Urothelium cell line (cell line): ENCODE measurements around the gene LRRC14B.

ENCODE experiments used
- DNase-seq: peaks from one replicate; pipeline ENCODE4 v3.0.0; 2011; ENCODE audit warnings: low spot score, mixed read lengths
- FAIRE-seq: peaks from 2 replicates; lab custom pipeline; 2011; peaks lifted over from hg19 to GRCh38; lab: Jason Lieb, UNC

The LRRC14B gene

DNA sequence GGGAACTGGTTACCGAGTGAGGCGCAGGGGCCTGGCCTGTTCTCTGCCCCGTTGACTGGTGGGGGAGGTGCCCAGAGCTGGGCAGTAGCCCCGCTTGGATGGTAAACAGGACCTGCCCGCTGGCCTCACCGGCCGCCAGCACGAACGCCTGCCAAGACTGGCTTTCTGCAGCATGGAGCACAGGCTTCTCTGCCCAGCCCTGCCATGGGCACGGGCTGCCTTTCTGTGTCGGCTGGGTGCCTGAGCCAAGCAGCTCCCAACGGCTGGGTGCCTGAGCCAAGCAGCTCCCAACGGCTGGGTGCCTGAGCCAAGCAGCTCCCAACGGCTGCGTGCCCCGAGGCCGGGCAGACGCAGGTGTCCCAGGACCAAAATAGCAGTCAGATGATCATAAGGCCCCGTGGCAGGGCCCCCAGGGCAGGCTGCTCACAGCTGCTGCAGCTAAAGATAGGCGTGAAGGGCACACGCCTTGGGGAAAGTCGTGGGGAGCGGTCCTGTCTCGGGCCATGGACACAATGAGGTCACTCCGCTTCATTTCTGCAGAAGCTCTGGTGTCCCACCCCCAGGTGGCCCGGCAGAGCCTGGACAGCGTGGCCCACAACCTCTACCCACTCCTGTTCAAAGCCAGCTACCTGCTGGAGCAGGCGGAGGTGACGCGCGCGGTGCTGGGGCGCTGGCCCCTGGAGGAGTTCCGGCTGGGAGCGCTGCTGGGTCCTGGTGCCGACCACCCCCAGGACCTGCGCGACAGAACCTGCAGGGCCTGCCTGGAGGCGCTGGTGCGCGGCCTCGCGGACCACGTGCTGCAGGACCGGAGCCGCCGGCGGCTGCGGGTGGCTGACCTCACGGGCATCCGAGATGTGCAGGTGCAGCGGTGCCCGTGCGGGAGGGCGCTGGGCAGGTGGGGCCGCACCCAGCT lies at the start of gene LRRC14B:
Gene LRRC14B, plus strand, starts transcription at position 460 of the 913 bp plus-strand sequence. Its CDS starts 44 bp downstream, at position 504.
- no peak for FAIRE-seq
- DNase-seq, result no peak

DNA sequence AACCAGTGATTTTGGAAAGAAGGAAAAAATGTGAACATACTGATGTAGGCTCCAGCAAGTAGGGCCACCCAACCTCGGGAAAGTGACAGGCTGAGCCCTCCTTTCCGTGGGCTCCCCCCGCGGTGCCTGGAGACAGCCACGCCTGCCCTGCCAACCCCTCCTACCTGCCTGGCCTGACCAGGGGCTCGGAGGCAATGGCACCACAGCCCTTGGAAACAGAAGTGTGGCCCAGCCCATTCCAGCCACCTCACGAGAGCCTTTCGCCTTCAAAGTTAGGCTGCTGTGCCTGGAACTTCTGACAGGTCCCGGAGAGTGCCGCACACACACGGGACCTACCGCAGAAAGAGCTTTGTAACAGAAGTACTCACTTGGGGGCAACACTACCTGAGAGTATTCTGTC lies 49.5 kb upstream of the LRRC14B start:
- DNase-seq, result no peak
- FAIRE-seq, result no peak

DNA sequence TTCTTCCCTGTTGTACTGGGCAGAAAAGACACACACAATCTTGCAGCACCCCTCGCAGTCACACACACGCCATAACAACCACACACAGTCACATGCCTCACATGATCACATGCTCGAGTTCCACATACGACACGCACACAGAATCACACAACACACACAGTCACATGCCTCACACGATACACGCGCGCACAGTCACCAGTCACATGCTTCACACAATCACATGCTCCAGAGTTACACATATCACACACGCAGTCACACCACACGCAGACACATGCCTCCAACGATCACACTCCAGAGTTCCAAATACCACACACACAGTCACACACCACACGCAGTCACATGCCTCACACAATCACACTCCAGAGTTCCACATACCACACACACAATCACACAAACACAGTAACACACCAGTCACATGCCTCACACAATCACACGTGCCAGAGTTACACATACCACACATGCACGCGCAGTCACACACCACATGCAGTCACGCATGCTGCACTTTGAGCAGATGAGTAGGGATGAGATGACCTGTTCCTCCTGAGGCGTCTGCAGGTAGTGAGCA lies 49.0 kb upstream of the LRRC14B start:
- FAIRE-seq (peak; percentile 97), DNase-seq (no peak)

DNA sequence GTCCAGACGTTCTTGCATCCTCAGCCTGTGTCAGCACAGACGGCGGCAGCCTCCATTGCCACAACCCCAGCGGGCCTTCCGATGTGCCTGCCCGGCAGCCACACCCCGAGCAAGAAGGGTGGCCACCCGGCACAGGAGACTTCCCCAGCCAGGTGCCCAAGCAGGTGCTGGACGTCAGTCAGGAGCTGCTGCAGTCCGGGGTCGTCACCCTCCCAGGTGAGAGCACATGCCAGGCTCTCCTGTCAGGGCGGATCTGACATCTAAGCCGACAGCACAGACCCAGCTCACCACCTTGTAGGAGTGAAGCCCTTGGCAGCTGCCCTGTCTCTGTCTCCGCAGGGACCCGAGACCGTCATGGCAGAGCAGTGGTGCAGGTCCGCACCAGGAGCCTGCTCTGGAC lies 48.3 kb upstream of the LRRC14B start:
- no peak for FAIRE-seq
- DNase-seq, result no peak

DNA sequence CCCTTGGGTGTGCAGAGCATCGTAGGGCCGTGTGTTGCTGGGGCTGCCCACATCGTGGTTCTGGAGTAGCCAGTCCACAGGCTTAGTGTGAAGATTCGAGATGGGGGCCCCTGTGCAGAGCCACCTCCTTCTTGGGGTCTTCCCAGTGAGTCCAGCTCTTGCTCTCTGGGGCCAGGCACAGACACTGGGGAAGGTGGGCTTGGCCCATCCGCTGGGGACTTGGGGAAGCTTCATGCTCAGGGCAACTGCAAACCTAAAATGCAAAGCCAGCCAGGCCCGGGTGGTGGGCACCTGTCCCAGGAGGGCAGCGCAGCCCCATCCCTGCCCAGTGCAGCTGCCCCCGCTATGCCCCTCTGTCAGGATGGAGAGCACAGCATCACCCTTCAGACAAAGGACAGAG lies 46.4 kb upstream of the LRRC14B start:
- DNase-seq, result no peak
- FAIRE-seq, result no peak

DNA sequence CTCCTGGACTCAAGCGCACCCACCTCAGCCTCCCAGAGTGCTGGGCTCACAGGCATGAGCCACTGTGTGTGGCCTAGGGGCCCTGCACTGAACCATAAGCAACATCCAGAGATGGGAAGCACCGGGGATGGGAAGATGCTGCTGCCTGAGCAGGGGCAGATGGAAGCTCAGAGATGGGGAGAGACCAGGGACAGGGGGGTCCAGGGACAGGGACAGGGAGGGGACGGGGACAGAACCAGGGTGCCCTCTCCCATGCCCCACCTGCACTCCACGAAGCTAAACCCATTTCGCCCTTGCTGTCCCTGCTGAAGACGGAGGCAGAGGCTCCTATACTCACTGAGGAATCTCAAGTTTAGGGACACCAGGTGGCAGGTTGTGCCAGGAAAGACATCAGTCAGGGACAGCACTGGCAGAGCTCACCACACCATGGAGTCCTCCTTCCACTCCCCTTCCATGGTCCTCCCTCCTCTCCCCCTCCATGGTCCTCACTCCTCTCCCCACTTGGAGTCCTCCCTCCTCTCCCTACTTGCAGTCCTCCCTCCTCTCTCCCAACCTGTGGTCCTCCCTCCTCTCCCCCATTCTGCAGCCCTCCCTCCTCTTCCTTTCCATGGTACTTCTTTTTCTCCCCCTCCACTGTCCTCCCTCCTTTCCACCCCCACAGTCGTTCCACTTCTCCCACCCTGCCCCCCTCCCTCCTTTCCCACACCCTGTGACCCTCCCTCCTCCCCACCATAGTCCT lies 45.5 kb upstream of the LRRC14B start:
- no peak for FAIRE-seq
- no peak for DNase-seq

DNA sequence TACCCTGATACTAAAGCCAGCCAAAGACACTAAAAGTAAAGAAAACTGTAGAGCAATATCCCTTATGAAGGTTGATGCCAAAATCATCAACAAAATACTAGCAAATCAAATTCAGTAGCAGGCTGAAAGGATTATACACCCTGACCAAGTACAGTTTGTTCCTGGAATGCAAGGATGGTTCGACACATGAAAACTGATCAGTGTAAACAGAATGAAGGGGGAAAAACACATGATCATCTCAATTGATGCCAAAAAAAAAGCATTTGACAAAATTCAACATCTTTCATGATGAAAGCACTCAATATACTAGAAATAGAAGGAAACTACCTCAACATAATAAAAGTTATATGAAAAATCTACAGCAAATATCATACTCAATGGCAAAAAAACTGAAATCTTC lies 43.5 kb upstream of the LRRC14B start:
- FAIRE-seq, result peak; percentile 87

DNA sequence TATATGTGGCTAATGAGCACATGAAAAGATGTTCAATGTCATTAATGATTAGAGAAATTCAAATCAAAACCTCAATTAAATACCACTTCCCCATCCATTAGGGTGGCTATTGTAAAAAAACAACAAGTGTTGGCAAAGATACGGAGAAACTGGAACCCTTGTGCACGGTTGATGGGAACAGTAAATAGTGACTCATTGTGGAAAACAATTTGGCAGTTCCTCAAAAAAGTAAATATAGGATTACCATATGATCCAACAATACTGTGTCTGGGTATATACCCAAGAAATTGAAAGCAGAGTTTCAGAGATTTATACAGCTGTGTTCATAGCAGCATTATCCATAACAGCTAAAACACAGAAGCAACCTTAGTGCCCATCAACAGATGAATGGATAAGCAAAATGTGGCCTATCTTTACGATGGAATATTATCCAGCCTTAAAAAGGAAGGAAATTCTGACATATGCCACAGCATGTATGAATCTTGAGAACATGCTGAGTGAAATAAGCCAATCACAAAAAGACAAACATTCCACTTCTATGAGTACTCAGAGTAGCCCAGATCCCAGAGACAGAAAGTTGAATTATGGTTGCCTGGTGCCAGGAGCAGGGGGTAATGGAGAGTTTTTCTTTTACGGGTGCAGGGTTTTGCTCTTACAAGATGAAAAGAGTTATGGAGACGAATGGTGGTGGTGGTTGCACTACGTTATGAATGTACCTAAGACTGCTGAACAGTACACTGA lies 41.4 kb upstream of the LRRC14B start:
- DNase-seq, result no peak
- FAIRE-seq, result peak; percentile 27

More for the DNA sequence above, 43.5 kb upstream of the LRRC14B start:
- no peak for DNase-seq

DNA sequence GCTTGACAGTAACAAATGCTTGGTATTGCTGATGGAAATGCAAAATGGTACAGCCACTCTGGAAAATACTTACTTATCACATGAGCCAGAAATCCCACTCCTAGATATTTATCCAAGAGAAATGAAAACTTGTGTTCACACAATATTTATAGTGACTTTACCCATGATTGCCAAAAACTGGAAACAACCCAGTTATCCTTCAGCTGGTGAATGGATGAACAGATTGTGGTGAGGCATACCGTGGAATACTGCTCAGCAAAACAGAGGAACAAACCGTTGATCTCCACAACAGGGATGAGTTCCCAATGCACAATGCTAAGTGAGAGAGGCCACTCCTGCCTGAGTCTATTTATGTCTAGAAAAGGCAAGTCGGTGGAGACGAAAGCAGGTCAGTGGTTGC lies 40.5 kb upstream of the LRRC14B start:
- FAIRE-seq, result no peak

DNA sequence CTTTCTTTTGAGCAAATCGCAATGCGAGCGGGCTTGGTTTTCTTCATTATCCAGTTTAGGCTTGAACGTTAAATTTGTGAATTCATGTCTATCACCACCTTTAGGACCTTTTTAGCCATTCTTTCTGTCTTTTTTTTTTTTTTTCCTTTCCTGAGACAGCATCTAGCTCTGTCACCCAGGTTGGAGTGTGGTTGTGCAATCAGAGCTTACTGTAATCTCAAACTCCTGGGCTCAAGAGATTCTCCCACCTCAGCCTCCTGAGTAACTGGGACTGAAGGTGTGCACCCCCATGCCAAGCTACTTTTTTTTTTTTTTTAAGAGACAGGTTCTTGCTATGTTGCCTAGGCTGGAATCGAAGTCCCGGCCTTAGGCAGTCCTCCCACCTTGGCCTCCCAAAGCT lies 39.2 kb upstream of the LRRC14B start:
- DNase-seq (no peak), FAIRE-seq (no peak)

More for the DNA sequence above, 40.5 kb upstream of the LRRC14B start:
- DNase-seq, result no peak

DNA sequence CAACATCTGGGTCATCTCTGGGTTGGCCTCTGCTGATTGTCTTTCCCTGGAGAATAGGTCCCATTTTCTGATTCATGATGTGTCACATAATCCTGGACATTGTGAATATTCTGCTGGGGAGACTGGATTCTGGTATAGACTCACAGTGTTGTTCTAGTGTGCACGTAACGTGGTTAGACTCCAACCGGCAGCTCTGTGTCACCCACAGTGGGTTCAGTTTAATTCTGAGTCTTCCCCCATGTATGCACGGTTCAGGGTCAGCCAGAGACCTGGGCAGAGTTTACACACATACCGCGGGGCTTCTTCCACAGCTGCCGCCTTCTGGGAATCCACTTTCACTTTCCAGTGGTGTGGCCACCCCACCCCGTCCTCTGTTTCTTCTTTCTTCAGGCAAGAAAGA lies 38.0 kb upstream of the LRRC14B start:
- FAIRE-seq, result no peak
- no peak for DNase-seq

DNA sequence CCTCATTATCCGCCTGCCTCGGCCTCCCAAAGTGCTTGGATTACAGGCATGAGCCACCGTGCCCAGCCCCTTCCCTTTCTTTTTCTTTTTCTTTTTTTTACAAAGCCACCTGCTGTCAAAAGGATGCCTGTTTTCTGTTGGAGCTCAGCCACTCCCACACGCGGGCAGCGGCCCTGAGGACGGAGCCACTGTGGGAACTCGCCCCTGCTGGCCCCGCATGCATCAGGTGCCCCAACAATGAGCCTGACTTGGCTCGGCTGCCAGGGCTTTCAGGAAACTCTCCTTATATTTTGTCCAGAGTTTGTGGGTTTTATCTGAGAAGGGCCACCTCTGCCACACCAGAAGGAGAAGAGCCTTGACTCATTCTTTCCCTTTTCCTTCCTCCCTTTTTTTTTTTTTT lies 37.1 kb upstream of the LRRC14B start:
- DNase-seq (no peak), FAIRE-seq (no peak)

DNA sequence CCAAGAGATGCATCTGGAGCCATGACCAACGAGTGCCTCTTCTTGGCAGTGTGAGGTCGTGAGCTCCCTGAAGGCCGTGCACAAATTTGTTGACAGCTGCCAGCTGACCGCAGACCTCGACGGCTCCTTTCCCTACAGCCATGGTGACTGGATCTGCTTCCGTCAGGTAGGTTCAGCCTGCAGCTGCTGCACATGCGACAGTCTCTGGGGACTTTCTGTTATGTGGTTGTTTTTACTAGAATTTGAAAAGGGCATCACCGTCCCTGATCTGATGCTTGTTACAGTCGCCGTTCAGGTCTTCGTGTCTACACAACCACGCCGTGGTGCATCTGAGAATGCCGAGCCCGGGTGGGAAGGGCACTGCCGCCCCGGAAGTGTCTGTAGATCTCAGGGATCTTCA lies 36.5 kb upstream of the LRRC14B start:
- FAIRE-seq (peak; percentile 50), DNase-seq (no peak)

DNA sequence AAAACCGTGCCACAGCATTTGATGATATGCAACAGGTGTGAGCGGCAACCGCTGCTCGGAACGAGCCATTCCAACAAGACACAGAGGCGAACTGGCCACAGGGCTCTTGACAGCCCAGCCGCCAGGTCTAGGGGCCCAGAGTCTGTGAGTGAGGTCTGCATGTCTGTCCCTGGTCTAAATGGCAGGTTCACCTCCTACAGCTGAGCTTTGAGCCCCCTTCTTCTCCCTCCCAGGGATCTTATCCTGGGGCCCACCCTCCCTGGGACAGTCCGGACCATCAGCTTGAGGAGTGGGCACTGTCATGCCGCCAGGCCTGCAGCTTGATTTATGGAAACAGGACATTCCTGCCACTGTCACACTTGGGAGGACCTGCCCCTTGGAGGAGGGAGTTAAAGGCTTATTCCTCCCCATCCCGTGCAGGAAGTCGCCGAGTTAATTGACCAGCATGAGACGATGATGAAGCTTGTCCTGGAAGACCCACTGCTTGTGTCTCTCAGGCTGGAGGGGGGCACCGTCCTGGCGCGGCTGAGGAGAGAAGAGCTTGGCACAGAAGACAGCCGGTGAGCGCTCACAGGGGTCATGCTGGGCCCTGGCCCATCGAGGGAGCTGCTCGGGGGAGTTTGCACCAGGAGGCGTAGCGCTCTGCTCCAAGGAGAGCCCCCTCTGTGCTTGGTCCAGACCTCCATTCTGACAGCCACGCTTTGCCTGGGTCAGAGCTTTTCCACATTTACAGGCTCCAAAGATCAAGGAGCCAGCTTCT lies 35.5 kb upstream of the LRRC14B start:
- DNase-seq (no peak), FAIRE-seq (no peak)

DNA sequence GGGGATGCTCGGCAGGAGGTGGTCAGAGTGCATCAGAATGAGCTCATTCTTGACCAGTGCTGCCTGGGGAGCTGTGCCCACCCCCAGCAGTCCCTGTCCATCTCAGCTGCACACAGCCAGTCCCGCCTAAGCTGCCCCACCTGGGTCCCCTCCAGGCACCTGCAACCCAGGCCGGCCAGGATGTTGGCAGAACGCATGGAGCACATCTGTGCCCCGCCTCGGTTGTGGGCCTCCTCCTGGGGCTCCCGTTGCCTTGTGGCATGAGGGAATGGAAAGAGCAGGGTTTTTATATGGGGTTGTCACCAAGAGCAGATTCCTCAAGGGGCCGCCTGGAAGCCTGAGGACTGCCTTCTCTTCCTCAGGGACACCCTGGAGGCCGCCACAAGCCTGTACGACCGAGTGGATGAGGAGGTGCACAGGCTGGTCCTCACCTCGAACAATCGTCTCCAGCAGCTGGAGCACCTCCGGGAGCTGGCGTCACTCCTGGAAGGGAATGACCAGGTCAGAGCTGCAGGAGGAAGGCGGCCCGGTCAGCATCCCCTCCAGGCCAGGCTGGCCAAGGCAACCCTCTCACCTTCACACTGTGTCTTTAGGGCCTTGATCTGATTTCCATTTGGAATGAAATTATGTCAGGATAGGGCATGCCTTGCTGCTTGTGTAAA lies 34.8 kb upstream of the LRRC14B start:
- FAIRE-seq (no peak), DNase-seq (no peak)

DNA sequence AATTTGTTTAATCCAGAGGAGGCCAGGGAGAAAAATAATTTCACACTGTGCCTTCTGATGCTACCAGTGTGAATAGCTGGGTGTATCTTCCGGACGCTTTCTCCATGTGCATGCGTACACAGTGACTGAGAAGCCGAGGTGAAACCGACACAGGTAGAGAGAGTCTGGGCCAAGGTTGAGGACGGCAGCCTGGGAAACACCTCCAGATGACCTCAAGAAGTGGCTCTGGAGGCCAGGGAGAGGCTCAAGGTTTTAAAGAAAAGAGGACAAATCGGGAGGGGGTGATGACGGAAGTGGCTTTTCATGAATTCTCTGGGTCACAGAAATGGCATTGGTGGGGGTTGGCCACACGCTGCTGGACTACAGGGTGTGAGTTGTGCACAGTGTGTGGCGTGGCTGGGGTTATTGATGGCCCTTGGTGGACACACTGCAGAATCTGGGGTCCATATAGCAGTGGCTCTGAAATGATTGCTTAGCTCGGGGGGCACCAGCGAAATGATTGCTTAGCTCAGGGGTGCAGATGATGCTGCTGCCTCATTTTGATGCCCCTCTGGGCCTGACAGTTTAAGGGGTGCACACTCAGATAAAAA lies 34.1 kb upstream of the LRRC14B start:
- no peak for FAIRE-seq
- DNase-seq, result no peak

DNA sequence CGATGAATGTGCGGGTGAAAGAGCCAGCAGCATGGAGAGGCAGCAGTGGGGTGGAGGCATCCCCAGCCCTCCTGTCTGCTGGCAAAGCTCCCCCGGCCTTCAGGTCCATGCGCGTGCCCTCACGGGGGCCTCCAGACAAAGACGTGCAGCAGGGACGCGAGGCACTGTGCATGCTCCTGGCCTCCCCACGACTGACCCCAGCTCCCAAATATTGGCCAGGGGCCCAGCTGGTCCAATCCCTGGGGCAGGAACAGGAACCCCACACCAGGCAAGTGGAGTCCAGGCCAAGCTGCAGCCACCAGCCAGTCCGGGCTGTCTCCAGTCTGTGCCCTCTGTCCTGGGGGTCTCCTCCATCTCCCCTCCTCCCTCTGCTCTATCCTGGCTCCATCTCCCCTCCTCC lies 33.5 kb upstream of the LRRC14B start:
- FAIRE-seq (no peak), DNase-seq (no peak)

DNA sequence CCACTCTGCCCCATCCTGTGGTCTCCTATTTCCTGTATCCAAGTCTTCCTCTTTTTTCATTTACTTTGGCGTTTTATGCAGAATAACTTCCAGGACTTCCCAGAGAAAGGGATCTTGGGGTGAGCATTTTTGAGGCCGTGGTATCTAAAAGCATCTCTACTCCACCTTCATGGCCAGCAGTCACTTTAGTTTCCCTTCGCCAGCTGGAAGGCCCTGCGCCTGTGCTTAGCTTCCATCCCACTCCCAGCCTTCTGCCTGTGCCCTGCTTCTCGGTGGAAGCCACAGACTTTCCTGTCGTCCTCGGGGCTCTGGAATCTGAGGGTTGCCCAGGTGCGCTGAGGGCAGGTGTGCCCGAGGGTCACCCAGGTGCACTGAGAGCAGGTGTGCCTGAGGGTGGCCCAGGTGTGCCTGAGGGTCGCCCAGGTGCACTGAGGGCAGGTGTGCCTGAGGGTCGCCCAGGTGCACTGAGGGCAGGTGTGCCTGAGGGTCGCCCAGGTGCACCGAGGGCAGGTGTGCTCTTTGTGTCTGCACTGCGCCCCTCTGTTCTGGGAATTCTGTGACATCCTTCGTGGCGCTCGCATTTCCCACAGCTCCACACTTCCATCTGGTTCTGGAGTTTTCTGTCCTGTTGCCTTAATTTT lies 32.4 kb upstream of the LRRC14B start:
- FAIRE-seq, result no peak
- DNase-seq, result no peak
